Myocyte (in vitro differentiated cells): ENCODE measurements around the gene GFM2. TPM values are rescaled to one million over a fixed set of nuclear protein-coding genes. Genes with fewer than 3 reads are reported as not detected.
A peak's percentile ranks its signal among the peaks of the same experiment; 100 is the strongest.
"Not testable (repeated sequence)": the region's sequence is repeated elsewhere in the genome, so short reads cannot be mapped to it uniquely, and the experiment has no call there.

Experiments used
- DNase-seq: peaks from one replicate; pipeline ENCODE4 v3.0.0-alpha.2; 2012; ENCODE audit warnings: low read depth
- polyA plus RNA-seq: library from polyadenylated mRNA; unstranded; fragments of >200 nt; gene quantifications from one replicate; pipeline ENCODE4 v1.2.1, GENCODE V29; 2012; ENCODE audit warnings: missing spikeins
- total RNA-seq: library from RNA; depleted of rRNA; stranded (reverse); fragments of >200 nt; gene quantifications from 2 replicates; pipeline ENCODE4 v1.2.3, GENCODE V29; 2014

Gene GFM2
- 56.5 and 81.1 TPM in 2 replicates for total RNA-seq
- polyA plus RNA-seq: 25.6 TPM

GRCh38 chr5:74766849-74767578, at the start of gene GFM2, which contains the start of gene NSA2:
TSS of gene GFM2 (minus strand) at chr5:74767117. CDS start at chr5:74763742, 3,375 bp downstream.
TSS of gene NSA2 (plus strand) at chr5:74767249. CDS start at chr5:74767361, 112 bp downstream.
- peak; percentile 96 for DNase-seq

GRCh38 chr5:74810915-74811314, 44.0 kb upstream of the GFM2 start:
- DNase-seq: peak; percentile 47

GRCh38 chr5:74801941-74802340, 35.0 kb upstream of the GFM2 start:
- no peak for DNase-seq

- no peak for DNase-seq
Measured at GRCh38 chr5:74801197-74801596, 34.3 kb upstream of the GFM2 start.

GRCh38 chr5:74798977-74799911, 32.3 kb upstream of the GFM2 start:
- DNase-seq: peak; percentile 80

GRCh38 chr5:74791669-74792068, 24.8 kb upstream of the GFM2 start:
- DNase-seq: not testable (repeated sequence)

- DNase-seq: no peak
Measured at GRCh38 chr5:74787424-74787823, 20.5 kb upstream of the GFM2 start.

- no peak for DNase-seq
Measured at GRCh38 chr5:74786851-74787250, 19.9 kb upstream of the GFM2 start.

GRCh38 chr5:74778609-74779008, 11.7 kb upstream of the GFM2 start:
- no peak for DNase-seq

- no peak for DNase-seq
Measured at GRCh38 chr5:74772359-74772758, 5.4 kb upstream of the GFM2 start.

- no peak for DNase-seq
Measured at GRCh38 chr5:74767579-74767913, 629 bp upstream of the GFM2 start.

GRCh38 chr5:74766418-74766848, 484 bp downstream of the GFM2 start:
- peak; percentile 64 for DNase-seq

GRCh38 chr5:74765929-74766328, 988 bp downstream of the GFM2 start:
- no peak for DNase-seq

GRCh38 chr5:74765201-74765600, 1.7 kb downstream of the GFM2 start:
- no peak for DNase-seq

GRCh38 chr5:74763504-74763903, 3.4 kb downstream of the GFM2 start:
- no peak for DNase-seq

- DNase-seq: peak; percentile 74
Measured at GRCh38 chr5:74762599-74762998, 4.3 kb downstream of the GFM2 start.

- DNase-seq: peak; percentile 4
Measured at GRCh38 chr5:74761241-74761640, 5.7 kb downstream of the GFM2 start.

GRCh38 chr5:74748742-74749141, 18.2 kb downstream of the GFM2 start:
- DNase-seq: not testable (repeated sequence)

GRCh38 chr5:74738406-74738805, 28.5 kb downstream of the GFM2 start:
- no peak for DNase-seq

- no peak for DNase-seq
Measured at GRCh38 chr5:74736759-74737158, 30.2 kb downstream of the GFM2 start.

GRCh38 chr5:74725331-74725730, 41.6 kb downstream of the GFM2 start:
- DNase-seq: no peak

GRCh38 chr5:74722271-74722670, 44.6 kb downstream of the GFM2 start:
- no peak for DNase-seq
